ENCODE measurements around the gene IL25. TPM values are rescaled to one million over a fixed set of nuclear protein-coding genes. Genes with fewer than 3 reads are reported as not detected.

Gene IL25
- total RNA-seq, 5 donors from 2014 or later (not counting 1 experiment from before 2014, with no cell fraction given): not detected

DNA sequence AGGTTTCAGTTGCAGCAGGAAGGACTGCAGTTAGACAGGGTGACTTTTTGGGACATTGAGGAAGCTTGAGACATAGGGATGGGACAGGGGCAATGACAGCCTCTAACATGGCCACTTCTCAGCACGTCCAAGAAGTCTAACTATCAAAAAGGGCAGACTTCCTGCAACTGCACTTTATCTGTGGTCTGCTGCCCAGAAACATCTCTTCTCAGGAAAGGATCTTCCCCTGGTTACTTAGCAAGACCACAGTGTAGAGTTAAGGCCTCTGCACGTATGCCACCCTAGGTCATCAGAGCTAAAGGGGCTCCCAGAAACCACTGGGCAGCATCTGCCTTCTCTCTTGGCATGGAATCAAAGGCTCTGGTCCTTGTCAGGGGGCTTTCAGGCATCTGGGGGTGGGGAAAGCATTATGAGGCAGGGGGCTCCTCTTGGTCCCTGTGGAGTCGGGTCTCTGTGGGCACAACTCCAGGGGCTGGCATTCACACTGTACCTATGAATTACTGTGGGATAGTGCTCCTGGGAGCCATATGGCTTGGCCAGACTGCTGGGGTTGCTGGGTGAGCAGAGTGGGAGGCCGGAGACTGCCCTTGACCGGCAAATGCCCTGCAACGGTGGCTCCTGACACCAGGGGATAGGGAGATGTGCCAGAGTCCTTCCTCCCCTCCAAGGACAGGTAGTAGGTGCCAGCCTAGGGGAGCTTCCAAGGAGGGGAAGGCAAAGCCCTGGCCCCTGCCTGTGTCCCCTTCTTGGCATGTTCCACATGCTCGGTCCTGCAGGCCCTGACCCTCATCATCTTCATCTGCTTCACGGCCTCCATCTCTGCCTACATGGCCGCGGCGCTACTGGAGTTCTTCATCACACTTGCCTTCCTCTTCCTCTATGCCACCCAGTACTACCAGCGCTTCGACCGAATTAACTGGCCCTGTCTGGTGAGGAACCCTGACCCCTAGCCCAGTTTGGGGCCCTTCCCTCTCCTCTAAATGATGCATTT lies 5.3 kb downstream of the IL25 start:
- H3K4me1 ChIP-seq (ENCODE audit: control insufficient read depth in 1 of 2, extremely low read depth in 1 of 2, insufficient read depth in 2 of 2, low read length in 2 of 2): no peaks in the 10 kb centered on the region
- H3K36me3 ChIP-seq (ENCODE audit: control insufficient read depth in 2 of 2, extremely low read depth in 1 of 2, insufficient read depth in 1 of 2, low read length in 1 of 2): no peaks in the 10 kb centered on the region
- ATAC-seq (replicated peaks in 1 of 4) (no peak), DNase-seq (no peak)
- CTCF ChIA-PET: no interaction called here
- H3K27me3 ChIP-seq (replicated peaks in 1 of 2; ENCODE audit: control insufficient read depth in 2 of 2, extremely low read depth in 1 of 2, insufficient read depth in 2 of 2, low read length in 1 of 2): peaks cover 0 to 55% of the 10 kb centered on the region in 2 experiments
- POLR2A ChIA-PET: no interaction called here
- no peak overlapping the region for H3K27ac Mint-ChIP-seq
- H3K9me3 ChIP-seq: no peaks in the 10 kb centered on the region
- WGBS (ENCODE audit: insufficient coverage): 87% methylated on average over 9 of the region's 14 CpGs
- no peak overlapping the region for H3K4me3 ChIP-seq (ENCODE audit: control insufficient read depth in 1 of 2, extremely low read depth in 1 of 2, low read length in 1 of 2)
- peaks cover 8 to 18% of the 10 kb centered on the region in 2 donors for H3K27me3 Mint-ChIP-seq
- no peaks in the 10 kb centered on the region for H3K36me3 Mint-ChIP-seq
- H3K4me1 Mint-ChIP-seq: no peaks in the 10 kb centered on the region
- no peaks in the 10 kb centered on the region for H3K9me3 Mint-ChIP-seq
- H3K4me3 Mint-ChIP-seq: no peak overlapping the region
- H3K27ac ChIP-seq (ENCODE audit: low read length): no peak overlapping the region

DNA sequence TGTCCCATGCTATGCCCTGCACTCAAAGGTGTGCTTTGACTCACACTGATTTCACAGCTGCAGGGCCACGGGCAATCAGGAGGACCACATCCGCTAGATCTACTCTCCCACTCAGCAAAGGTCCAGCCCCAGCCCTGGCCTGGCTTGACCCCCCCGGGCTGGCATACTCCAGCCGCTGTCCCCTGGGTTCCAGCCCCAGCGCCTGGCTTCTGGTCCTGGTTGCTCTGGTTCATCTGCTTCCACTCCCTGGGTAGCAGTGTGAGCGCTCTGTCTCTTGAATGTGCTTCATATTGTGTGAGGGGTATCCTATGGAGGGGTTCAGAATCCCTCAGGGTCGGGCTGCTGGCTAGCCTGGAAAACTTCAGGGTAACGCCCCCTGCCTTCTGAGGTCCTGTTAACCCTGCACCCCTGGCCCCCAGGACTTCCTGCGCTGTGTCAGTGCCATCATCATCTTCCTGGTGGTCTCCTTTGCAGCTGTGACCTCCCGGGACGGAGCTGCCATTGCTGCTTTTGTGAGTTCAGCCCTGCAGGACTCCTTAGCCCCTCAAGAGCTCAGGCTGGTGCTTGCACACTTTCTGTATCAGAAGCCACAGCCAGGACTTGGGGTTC lies 6.1 kb downstream of the IL25 start:
- H3K27ac ChIP-seq (ENCODE audit: low read length): no peak overlapping the region
- Mint-ChIP-seq H3K36me3 (no peaks in the 10 kb centered on the region), H3K4me3 (no peak overlapping the region), H3K9me3 (no peaks in the 10 kb centered on the region), H3K27ac (no peak overlapping the region), H3K27me3 (peaks cover 9 to 18% of the 10 kb centered on the region in 2 donors), H3K4me1 (no peaks in the 10 kb centered on the region)
- ChIA-PET POLR2A (no interaction called here), CTCF (interaction anchor here (0.9 to 2.4 kb wide), 6 partner anchors 9 to 310 kb away, joined by 3 to 13 read pairs (median 6); no protein-coding TSS in a partner anchor)
- no peaks in the 10 kb centered on the region for H3K9me3 ChIP-seq
- no peak for ATAC-seq (replicated peaks in 1 of 4)
- H3K27me3 ChIP-seq (replicated peaks in 1 of 2; ENCODE audit: control insufficient read depth in 2 of 2, extremely low read depth in 1 of 2, insufficient read depth in 2 of 2, low read length in 1 of 2): peaks cover 0 to 55% of the 10 kb centered on the region in 2 experiments
- no peaks in the 10 kb centered on the region for H3K36me3 ChIP-seq (ENCODE audit: control insufficient read depth in 2 of 2, extremely low read depth in 1 of 2, insufficient read depth in 1 of 2, low read length in 1 of 2)
- DNase-seq: no peak
- WGBS (ENCODE audit: insufficient coverage): 68% methylated on average over 9 of the region's 11 CpGs
- H3K4me1 ChIP-seq (ENCODE audit: control insufficient read depth in 1 of 2, extremely low read depth in 1 of 2, insufficient read depth in 2 of 2, low read length in 2 of 2): no peaks in the 10 kb centered on the region
- no peak overlapping the region for H3K4me3 ChIP-seq (ENCODE audit: control insufficient read depth in 1 of 2, extremely low read depth in 1 of 2, low read length in 1 of 2)

DNA sequence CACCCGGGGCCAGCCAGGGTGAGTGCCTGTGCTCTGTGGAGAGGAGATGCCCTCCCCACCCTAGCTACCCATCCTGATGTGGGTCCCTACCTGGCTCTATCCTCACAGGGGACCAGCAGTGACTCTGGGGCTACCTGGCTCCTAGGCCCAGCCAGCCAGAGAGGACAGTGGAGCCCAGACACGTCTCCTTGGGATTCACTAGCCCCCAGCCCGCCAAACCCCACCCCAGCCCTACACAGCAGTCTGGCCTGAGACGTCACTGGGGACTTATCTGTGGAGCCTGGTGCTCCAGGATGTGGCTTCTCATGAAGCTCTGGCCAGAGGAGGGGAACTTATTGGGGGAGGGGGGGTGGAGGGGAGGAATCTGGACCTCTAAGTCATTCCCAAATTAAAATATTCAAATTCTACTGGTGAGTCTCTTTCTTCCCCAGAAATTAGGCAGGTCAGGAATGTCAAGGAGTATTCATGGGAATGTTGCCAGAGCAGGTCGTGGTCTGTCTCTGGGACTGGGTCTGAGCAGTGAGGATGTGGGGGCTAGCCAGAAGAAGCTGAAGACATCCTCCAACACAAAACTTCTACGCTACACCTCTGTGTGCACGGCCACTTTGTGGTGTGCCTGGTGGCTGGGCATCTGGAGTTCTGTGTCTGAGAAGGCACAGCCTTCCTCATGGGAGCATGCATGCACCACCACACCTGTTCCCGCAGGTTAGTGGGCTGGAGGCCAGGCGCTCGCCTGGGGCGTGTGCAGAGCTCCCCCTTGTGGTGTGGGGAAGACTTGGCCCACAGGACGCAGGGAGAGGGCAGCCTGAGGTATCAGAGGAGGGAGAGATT lies 7.0 kb downstream of the IL25 start:
- DNase-seq: peak; percentile 25 to 81 (median 56)
- peak; percentile 86 to 95 (median 88) for ATAC-seq (replicated peaks in 1 of 4)
- no peak overlapping the region for H3K4me3 Mint-ChIP-seq
- no peaks in the 10 kb centered on the region for H3K4me1 Mint-ChIP-seq
- no peak overlapping the region for H3K27ac Mint-ChIP-seq
- H3K4me3 ChIP-seq (ENCODE audit: control insufficient read depth in 1 of 2, extremely low read depth in 1 of 2, low read length in 1 of 2): no peak overlapping the region
- H3K27me3 ChIP-seq (replicated peaks in 1 of 2; ENCODE audit: control insufficient read depth in 2 of 2, extremely low read depth in 1 of 2, insufficient read depth in 2 of 2, low read length in 1 of 2): peaks cover 0 to 55% of the 10 kb centered on the region in 2 experiments
- H3K36me3 Mint-ChIP-seq: no peaks in the 10 kb centered on the region
- peaks cover 9 to 18% of the 10 kb centered on the region in 2 donors for H3K27me3 Mint-ChIP-seq
- no peak overlapping the region for H3K27ac ChIP-seq (ENCODE audit: low read length)
- H3K9me3 ChIP-seq: no peaks in the 10 kb centered on the region
- H3K9me3 Mint-ChIP-seq: no peaks in the 10 kb centered on the region
- no peaks in the 10 kb centered on the region for H3K4me1 ChIP-seq (ENCODE audit: control insufficient read depth in 1 of 2, extremely low read depth in 1 of 2, insufficient read depth in 2 of 2, low read length in 2 of 2)
- POLR2A ChIA-PET: no interaction called here
- WGBS (ENCODE audit: insufficient coverage): 20% methylated on average over 5 of the region's 12 CpGs
- CTCF ChIA-PET: interaction anchor here (0.9 to 2.4 kb wide), 16 partner anchors 10 to 311 kb away, joined by 3 to 13 read pairs (median 5); partner anchors contain the start of gene PABPN1 (in 1 of the 2)
- no peaks in the 10 kb centered on the region for H3K36me3 ChIP-seq (ENCODE audit: control insufficient read depth in 2 of 2, extremely low read depth in 1 of 2, insufficient read depth in 1 of 2, low read length in 1 of 2)

DNA sequence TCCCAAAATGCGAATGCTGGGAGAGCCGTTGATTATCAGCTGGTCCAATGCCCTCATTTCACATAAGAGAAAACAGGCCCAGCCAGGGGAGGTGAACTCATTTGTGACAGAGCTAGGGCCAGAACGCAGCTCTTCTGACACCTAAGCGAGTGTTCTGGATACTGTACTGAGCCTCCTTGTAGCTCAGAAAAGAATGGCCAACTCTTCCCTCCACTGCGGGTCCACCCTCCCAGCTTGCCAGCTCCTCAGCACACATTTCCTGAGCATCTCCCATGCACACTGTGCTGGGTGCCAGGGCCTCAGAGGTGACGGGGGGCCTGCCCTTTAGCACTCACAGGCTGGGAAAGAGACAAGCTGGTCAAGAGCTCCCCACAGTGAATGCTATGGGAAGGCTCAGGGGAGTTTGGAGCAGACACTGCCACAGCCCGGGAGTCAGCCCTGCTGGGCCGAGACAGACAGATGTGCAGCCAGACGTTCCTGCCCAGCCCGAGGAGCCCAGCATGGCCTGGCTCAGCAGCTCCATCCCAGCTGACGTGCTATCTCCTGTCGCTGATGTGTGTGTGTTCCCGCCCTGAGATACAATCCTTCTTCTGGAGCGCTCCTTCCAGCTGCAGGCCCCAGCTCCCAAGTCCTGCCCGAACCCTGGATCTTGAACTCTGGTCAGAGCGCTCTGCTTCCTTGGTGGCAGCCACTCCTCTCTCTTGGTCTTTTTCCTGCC lies 7.7 kb downstream of the IL25 start:
- H3K4me3 Mint-ChIP-seq: no peak overlapping the region
- no peak overlapping the region for H3K27ac ChIP-seq (ENCODE audit: low read length)
- H3K4me1 ChIP-seq (ENCODE audit: control insufficient read depth in 1 of 2, extremely low read depth in 1 of 2, insufficient read depth in 2 of 2, low read length in 2 of 2): no peaks in the 10 kb centered on the region
- H3K9me3 ChIP-seq: no peaks in the 10 kb centered on the region
- no peaks in the 10 kb centered on the region for H3K9me3 Mint-ChIP-seq
- H3K4me1 Mint-ChIP-seq: no peaks in the 10 kb centered on the region
- H3K4me3 ChIP-seq (ENCODE audit: control insufficient read depth in 1 of 2, extremely low read depth in 1 of 2, low read length in 1 of 2): no peak overlapping the region
- H3K27me3 ChIP-seq (replicated peaks in 1 of 2; ENCODE audit: control insufficient read depth in 2 of 2, extremely low read depth in 1 of 2, insufficient read depth in 2 of 2, low read length in 1 of 2): peaks cover 0 to 54% of the 10 kb centered on the region in 2 experiments
- H3K27me3 Mint-ChIP-seq: peaks cover 9 to 18% of the 10 kb centered on the region in 2 donors
- H3K36me3 Mint-ChIP-seq: no peaks in the 10 kb centered on the region
- DNase-seq (no peak), ATAC-seq (replicated peaks in 1 of 4) (peak in 3 of 4 experiments; percentile 12 to 44 (median 25))
- H3K36me3 ChIP-seq (ENCODE audit: control insufficient read depth in 2 of 2, extremely low read depth in 1 of 2, insufficient read depth in 1 of 2, low read length in 1 of 2): no peaks in the 10 kb centered on the region
- POLR2A ChIA-PET: no interaction called here
- CTCF ChIA-PET: interaction anchor here (0.9 to 2.4 kb wide), 13 partner anchors 10 to 312 kb away, joined by 3 to 9 read pairs (median 5); partner anchors contain the start of gene PABPN1 (in 1 of the 2)
- H3K27ac Mint-ChIP-seq: no peak overlapping the region
- 80% methylated on average over 15 of the region's 16 CpGs for WGBS (ENCODE audit: insufficient coverage)

DNA sequence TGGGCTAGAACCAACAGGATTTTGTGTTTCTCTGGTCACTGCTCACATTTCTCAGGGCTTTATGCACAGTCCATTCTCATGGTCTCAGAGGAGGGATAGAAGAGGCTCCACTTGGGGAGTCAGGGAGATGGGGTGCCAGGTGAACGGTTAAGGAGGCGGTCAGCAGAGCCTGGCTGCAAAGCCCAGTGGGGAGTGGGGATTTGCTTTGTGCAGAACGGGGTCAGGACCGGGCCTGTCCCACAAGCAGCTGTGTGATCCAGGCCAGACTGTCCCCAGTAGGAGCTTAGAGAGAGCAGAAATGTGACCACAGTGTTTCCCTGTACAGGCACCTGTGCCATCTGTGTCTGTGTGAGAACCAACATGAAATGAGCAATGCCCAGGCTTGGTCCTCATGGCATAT lies 8.4 kb downstream of the IL25 start:
- POLR2A ChIA-PET: no interaction called here
- no peak for ATAC-seq (replicated peaks in 1 of 4)
- WGBS (ENCODE audit: insufficient coverage): 67% methylated on average over 4 of the region's 4 CpGs

More for the DNA sequence above, 8.4 kb downstream of the IL25 start:
- no peak overlapping the region for H3K27ac ChIP-seq (ENCODE audit: low read length)
- Mint-ChIP-seq H3K36me3 (no peaks in the 10 kb centered on the region), H3K27me3 (peaks cover 9 to 18% of the 10 kb centered on the region in 2 donors), H3K27ac (no peak overlapping the region), H3K4me3 (no peak overlapping the region), H3K9me3 (no peaks in the 10 kb centered on the region), H3K4me1 (no peaks in the 10 kb centered on the region)
- no peaks in the 10 kb centered on the region for H3K9me3 ChIP-seq
- H3K27me3 ChIP-seq (replicated peaks in 1 of 2; ENCODE audit: control insufficient read depth in 2 of 2, extremely low read depth in 1 of 2, insufficient read depth in 2 of 2, low read length in 1 of 2): peaks cover 0 to 54% of the 10 kb centered on the region in 2 experiments
- CTCF ChIA-PET: interaction anchor here (1.1 to 2.4 kb wide), 3 partner anchors 11 to 116 kb away, joined by 3 to 9 read pairs (median 6); no protein-coding TSS in a partner anchor
- no peaks in the 10 kb centered on the region for H3K4me1 ChIP-seq (ENCODE audit: control insufficient read depth in 1 of 2, extremely low read depth in 1 of 2, insufficient read depth in 2 of 2, low read length in 2 of 2)
- no peak for DNase-seq
- no peaks in the 10 kb centered on the region for H3K36me3 ChIP-seq (ENCODE audit: control insufficient read depth in 2 of 2, extremely low read depth in 1 of 2, insufficient read depth in 1 of 2, low read length in 1 of 2)
- no peak overlapping the region for H3K4me3 ChIP-seq (ENCODE audit: control insufficient read depth in 1 of 2, extremely low read depth in 1 of 2, low read length in 1 of 2)
